ENCODE measurements around the gene PPIL6. TPM values are rescaled to one million over a fixed set of nuclear protein-coding genes. Genes with fewer than 3 reads are reported as not detected.

PPIL6 gene
- total and polyA plus RNA-seq, 4 donors: 0.17 to 0.51 (median 0.30) TPM

GRCh38 chr6:109455437-109456110 lies 15.1 kb upstream of the PPIL6 start, which contains the start of gene MICAL1:
MICAL1 (minus strand) TSS chr6:109455772; CDS start chr6:109454196, 1,576 bp downstream.
- Histone ChIP-seq H3K9ac (ENCODE audit: low read depth in 1 of 2, low read length in 2 of 2) (peak within 1 kb of the TSS in 1 of 2 donors; percentile 37), H3K4me1 (ENCODE audit: control insufficient read depth in 4 of 4, insufficient read depth in 4 of 4, low read length in 3 of 4) (peaks cover 8 to 19% (median 16%) of the 10 kb centered on the region in 4 donors), H3K9me3 (ENCODE audit: control insufficient read depth in 4 of 4, low read length in 3 of 4) (no peaks in the 10 kb centered on the region), H3K27me3 (ENCODE audit: control insufficient read depth in 4 of 4, insufficient read depth in 4 of 4, low read length in 3 of 4) (no peaks in the 10 kb centered on the region), H3K36me3 (ENCODE audit: control insufficient read depth in 4 of 4, insufficient read depth in 3 of 4, low read depth in 1 of 4, low read length in 3 of 4) (no peaks in the 10 kb centered on the region), H3K27ac (ENCODE audit: low read depth in 1 of 2, low read length in 2 of 2) (peak within 1 kb of the TSS; percentile 71 to 74), H3K4me3 (ENCODE audit: low read depth in 1 of 3, low read length in 3 of 3) (peak within 1 kb of the TSS; percentile 27 to 74 (median 73))
- WGBS: 1% methylated on average over 70 of the region's 70 CpGs
- TF ChIP-seq CTCF (IDR thresholded peaks at IDR 0.05; ENCODE audit: low read depth, low read length, missing input control): peak; percentile 19
- TF ChIP-seq YY1 (IDR thresholded peaks at IDR 0.05): no peak
- peak; percentile 68 for DNase-seq (ENCODE audit: low spot score)

GRCh38 chr6:109454496-109455436 lies 14.3 kb upstream of the PPIL6 start:
- H3K9me3 ChIP-seq (ENCODE audit: control insufficient read depth in 4 of 4, low read length in 3 of 4): no peaks in the 10 kb centered on the region
- H3K4me3 ChIP-seq (ENCODE audit: low read depth in 1 of 3, low read length in 3 of 3): peak overlapping the region in 2 of 3 donors; percentile 73 to 74
- peak overlapping the region; percentile 71 to 74 for H3K27ac ChIP-seq (ENCODE audit: low read depth in 1 of 2, low read length in 2 of 2)
- H3K27me3 ChIP-seq (ENCODE audit: control insufficient read depth in 4 of 4, insufficient read depth in 4 of 4, low read length in 3 of 4): no peaks in the 10 kb centered on the region
- WGBS: 15% methylated on average over 48 of the region's 48 CpGs
- no peaks in the 10 kb centered on the region for H3K36me3 ChIP-seq (ENCODE audit: control insufficient read depth in 4 of 4, insufficient read depth in 3 of 4, low read depth in 1 of 4, low read length in 3 of 4)
- DNase-seq (ENCODE audit: low spot score): no peak
- peaks cover 8 to 19% (median 16%) of the 10 kb centered on the region in 4 donors for H3K4me1 ChIP-seq (ENCODE audit: control insufficient read depth in 4 of 4, insufficient read depth in 4 of 4, low read length in 3 of 4)
- TF ChIP-seq ATF3 (IDR thresholded peaks at IDR 0.05) (no peak), TAF1 (conservative IDR thresholded peaks at IDR 0.05) (no peak), FOXA2 (IDR thresholded peaks at IDR 0.05) (no peak), GABPA (IDR thresholded peaks at IDR 0.05 in 1 of 2, conservative IDR thresholded peaks at IDR 0.05 in 1 of 2) (no peak), FOXA1 (IDR thresholded peaks at IDR 0.05) (no peak), RXRA (IDR thresholded peaks at IDR 0.05) (no peak), JUND (IDR thresholded peaks at IDR 0.05) (no peak), CTCF (IDR thresholded peaks at IDR 0.05; ENCODE audit: low read depth, low read length, missing input control) (no peak), REST (IDR thresholded peaks at IDR 0.05) (no peak), MAX (IDR thresholded peaks at IDR 0.05) (no peak), HNF4G (IDR thresholded peaks at IDR 0.05) (no peak), RAD21 (IDR thresholded peaks at IDR 0.05) (no peak), YY1 (IDR thresholded peaks at IDR 0.05) (no peak), HNF4A (conservative IDR thresholded peaks at IDR 0.05) (no peak), SP1 (IDR thresholded peaks at IDR 0.05) (no peak), NR2F2 (IDR thresholded peaks at IDR 0.05) (no peak), EGR1 (IDR thresholded peaks at IDR 0.05; ENCODE audit: low read depth in 2 of 2) (no peak), ZBTB33 (IDR thresholded peaks at IDR 0.05) (no peak)
- peak overlapping the region in 1 of 2 donors; percentile 37 for H3K9ac ChIP-seq (ENCODE audit: low read depth in 1 of 2, low read length in 2 of 2)
